NOMO-1 treated with DMSO at 0.1 percent for 48 hours (cell line): ENCODE results near the gene TIMP3.

Source experiments
- DNase-seq: peaks from one replicate; lab custom pipeline; 2025; ENCODE audit not compliant: unreplicated experiment; lab: John Stamatoyannopoulos, UW

The TIMP3 gene

DNA sequence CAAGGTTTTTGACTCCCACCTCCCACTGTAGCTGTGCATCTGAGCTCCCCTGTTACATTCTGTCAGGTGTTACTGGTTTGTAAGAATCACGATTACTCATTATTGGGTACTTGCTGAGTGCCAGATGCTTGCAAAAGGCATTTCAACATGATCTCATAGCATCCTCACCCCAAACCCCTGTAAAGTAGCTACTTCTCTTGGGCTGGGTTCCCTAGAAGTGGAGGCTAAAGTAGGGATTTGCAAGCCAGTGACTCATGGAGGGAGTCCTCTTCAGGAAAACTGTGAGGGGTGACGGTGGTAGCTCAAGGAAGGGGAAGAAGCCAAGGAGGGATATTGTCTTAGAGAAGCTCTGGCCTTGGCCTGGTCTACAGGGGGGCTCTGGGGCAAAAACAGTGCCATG, 78.6 kb downstream of the TIMP3 start:
- DNase-seq, result no peak

- DNase-seq, result no peak
These were observed 79.0 kb downstream of the TIMP3 start for GRCh38 chr22:32880505-32880892.

- DNase-seq, result no peak
These were observed 79.5 kb downstream of the TIMP3 start for GRCh38 chr22:32880893-32881596.

- no peak for DNase-seq
These were observed 80.9 kb downstream of the TIMP3 start for GRCh38 chr22:32882360-32882755.

GRCh38 chr22:32882774-32883530, 81.4 kb downstream of the TIMP3 start:
- DNase-seq, result peak; percentile 62

- DNase-seq, result no peak
These were observed 85.9 kb downstream of the TIMP3 start for GRCh38 chr22:32887324-32887980.

GRCh38 chr22:32888976-32889375, 87.5 kb downstream of the TIMP3 start:
- DNase-seq, result no peak

DNA sequence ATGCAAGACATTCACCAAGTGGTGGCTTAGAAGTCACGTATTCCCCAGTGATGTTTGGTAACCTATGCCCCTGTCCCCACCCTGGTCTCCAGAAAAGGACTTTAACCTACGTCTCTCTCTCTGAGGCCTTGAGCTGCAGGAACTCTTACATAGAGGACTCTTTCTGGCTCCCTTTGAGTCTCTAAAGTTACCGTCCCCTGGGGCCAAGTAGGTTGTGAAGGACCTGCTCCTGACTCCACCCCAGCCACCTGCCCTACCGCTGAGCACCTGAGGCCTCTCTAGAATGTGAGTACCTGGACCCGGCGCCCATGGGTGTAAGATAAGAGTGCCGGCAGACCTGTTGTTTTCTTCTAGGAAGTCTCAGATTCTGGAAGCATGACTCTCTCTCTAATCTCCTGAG, 95.4 kb downstream of the TIMP3 start:
- no peak for DNase-seq

DNA sequence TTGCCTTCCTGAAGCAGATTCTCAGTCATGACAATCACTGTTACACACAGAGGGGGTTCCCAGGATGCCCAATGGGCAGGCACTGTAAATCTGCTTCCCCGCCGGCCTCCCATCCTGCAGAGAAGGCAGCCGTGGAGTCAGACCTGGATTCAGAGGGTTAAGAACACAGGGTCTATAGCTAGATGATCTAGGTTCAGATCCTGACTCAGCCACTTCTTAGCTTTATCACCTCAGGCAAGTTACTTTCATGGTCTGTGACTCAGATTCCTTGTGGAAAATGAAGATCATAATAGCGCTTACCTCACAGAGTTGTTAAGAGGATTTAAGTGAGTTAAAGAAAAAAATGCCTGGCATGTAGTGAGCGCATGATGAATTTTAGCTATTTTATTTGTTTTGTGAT, 95.9 kb downstream of the TIMP3 start:
- DNase-seq, result no peak

- DNase-seq, result no peak
These were observed 99.6 kb downstream of the TIMP3 start for GRCh38 chr22:32900886-32901635.

- DNase-seq, result no peak
These were observed 100.4 kb downstream of the TIMP3 start for GRCh38 chr22:32901925-32902324.

- no peak for DNase-seq
These were observed 102.0 kb downstream of the TIMP3 start for GRCh38 chr22:32903507-32903906.

GRCh38 chr22:32904044-32904443, 102.5 kb downstream of the TIMP3 start:
- DNase-seq, result no peak

DNA sequence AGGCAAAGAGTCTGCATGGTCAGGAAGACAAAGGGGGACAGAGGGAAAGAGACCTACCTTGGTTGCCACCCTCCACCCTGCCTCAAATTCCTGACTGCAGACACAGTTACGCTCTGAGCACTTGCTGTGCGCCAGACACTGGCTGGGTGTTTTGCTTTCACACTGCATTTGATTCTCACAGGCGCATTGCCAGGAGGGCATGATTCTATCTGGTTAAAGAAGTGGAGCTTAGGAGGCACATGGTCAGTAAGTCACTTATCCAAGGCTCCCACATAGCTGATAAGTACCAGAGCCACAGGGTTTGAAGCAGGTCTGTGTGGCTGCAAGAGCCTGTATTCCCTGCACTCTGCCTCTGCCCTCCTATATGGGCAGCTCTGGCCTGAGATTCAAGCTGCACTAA, 103.9 kb downstream of the TIMP3 start:
- DNase-seq, result no peak

DNA sequence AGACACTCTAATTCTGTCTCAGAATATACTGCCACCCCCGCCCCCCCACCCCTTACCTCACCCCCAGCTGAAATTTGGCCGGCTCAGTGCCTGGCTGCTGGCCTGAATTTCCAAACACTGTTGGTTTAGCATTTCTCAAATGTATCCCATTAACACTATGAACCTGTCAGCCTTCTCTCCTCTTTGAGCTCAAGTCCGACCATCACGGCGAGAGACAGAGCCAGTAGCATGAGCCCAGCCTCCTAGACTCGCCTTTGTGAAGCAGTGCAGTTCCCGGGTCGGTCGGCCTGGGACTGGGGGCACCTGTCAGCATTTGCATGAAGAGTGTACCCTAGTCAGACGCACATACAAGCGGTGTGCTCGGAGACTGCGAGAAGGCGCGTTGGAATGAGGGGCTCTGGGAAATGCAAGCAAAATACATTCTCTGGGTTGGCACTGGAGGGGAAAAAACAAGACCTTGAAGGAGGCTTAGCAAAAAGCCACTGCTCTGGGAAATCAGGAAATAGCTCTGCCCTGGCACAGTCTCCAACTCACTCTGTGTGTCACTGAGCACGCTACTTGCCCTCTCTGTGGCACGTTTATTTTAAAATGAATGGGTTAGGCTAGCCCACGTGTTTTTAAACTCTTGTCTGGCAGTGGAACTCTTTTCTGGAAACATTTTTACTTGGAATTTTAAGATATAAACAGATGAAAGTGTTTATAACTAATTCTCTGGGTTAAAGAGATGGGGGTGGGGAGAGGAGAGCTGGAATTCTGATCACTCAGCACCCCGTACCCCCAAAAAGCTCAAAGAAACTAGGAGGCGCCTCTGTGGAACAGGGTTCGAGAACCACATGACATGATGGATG, 108.3 kb downstream of the TIMP3 start:
- DNase-seq, result no peak

DNA sequence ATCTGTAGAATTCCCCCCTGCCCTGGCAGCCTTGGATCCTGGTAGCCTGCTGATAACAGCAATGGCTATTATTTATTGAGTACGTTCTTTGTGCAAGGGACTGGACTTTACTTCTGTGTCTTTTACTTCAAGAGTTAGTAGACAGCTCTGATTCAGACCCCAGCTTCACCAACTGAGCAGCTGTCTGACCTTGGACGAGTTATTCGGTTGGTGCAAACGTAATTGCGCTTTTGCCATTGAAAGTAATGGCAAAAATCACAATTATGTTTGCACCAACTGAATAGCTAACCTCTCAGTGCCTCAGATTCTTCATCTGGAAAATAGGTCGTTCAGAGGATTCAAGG, 108.9 kb downstream of the TIMP3 start:
- DNase-seq, result no peak

DNA sequence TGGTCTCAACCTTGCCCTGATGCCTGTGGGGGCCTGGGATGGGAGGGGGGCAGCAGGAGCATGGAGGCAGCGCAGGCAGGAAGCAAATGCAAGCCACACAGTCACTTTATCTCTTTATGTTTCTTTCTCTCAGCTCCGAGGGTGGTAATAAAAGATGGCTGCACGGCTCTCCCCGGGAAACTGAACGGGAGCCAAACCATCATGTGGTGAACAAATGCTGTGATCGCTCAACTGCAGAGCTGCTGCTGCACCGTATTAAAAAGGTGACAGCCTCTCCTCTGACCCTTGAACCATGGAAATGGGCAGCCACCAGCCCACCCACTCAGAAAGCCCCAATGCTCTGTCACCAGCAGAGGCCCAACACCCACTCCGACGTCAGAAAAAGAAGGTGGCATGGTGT, 110.0 kb downstream of the TIMP3 start:
- no peak for DNase-seq
